Stimulated activated CD8-positive, alpha-beta memory T cell treated with anti-CD3 and anti-CD28 coated beads, Interleukin-15, amount 100 ng/mL, for 1 hour (primary cell): ENCODE data around the gene PKD1L1.
"Not testable (repeated sequence)": the region's sequence is repeated elsewhere in the genome, so short reads cannot be mapped to it uniquely, and the experiment has no call there.

Experiments used
- DNase-seq: peaks from one replicate; pipeline ENCODE4 v3.0.0-alpha.2; 2020; ENCODE audit warnings: low read depth

PKD1L1 gene

GRCh38 chr7:47763063-47763974 is 184.9 kb downstream of the PKD1L1 start:
- DNase-seq = no peak

DNA sequence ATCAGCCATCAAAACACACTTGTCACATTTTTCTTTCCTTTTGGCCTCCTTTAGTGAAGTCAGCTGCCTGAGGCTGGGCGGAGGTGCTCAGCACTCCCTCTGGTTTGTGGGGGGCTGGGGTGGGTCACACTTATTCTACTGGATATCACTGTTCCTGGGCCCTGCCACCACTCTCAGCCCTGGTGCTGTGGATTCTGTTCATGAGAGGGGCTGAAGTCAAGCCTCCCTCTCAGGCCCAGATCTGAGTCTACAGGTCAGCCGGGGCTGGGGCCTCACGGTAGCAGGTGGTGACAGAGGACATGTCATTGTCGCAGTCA is 185.6 kb downstream of the PKD1L1 start:
- DNase-seq = no peak

- DNase-seq = no peak
Observed at GRCh38 chr7:47762207-47762606, 186.1 kb downstream of the PKD1L1 start.

- DNase-seq = no peak
Observed at GRCh38 chr7:47759056-47759706, 189.1 kb downstream of the PKD1L1 start.

GRCh38 chr7:47758546-47758945 is 189.7 kb downstream of the PKD1L1 start:
- no peak for DNase-seq

GRCh38 chr7:47757921-47758411 is 190.3 kb downstream of the PKD1L1 start:
- DNase-seq = no peak

GRCh38 chr7:47756636-47757035 is 191.6 kb downstream of the PKD1L1 start:
- DNase-seq = no peak

GRCh38 chr7:47755248-47755647 is 193.0 kb downstream of the PKD1L1 start:
- no peak for DNase-seq

DNA sequence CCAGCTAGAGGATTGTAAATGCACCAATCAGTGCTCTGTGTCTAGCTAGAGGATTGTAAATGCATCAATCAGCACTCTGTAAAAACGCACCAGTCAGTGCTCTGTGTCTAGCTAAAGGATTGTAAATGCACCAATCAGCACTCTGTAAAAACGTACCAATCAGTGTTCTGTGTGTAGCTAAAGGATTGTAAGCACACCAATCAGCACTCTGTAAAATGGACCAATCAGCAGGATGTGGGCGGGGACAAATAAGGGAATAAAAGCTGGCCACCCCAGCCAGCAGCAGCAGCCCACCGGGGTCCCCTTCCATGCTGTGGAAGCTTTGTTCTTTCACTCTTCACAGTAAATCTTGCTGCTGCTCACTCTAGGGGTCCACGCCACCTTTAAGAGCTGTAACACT is 196.5 kb downstream of the PKD1L1 start:
- not testable (repeated sequence) for DNase-seq

DNA sequence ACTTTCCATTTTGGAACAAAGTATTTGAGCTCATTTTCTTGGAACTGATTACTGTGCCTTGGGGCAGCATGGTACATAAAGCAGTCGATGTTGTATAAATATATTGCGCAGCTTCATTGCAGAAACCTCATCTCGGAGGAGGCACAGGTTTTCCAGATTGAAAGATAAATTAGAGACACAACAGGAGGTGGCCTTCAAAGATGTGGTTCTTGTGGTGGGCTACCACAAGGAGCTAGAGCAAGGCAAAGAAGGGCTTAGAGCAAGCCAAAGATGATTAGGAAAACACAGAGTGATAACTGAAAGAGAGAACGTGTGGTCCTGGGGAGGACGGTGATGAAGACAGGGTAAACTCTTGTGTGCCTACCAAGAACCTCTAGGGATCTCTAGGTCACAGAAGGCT is 197.2 kb downstream of the PKD1L1 start:
- no peak for DNase-seq

- no peak for DNase-seq
Observed at GRCh38 chr7:47748041-47748440, 200.2 kb downstream of the PKD1L1 start.

- no peak for DNase-seq
Observed at GRCh38 chr7:47747160-47747559, 201.1 kb downstream of the PKD1L1 start.

DNA sequence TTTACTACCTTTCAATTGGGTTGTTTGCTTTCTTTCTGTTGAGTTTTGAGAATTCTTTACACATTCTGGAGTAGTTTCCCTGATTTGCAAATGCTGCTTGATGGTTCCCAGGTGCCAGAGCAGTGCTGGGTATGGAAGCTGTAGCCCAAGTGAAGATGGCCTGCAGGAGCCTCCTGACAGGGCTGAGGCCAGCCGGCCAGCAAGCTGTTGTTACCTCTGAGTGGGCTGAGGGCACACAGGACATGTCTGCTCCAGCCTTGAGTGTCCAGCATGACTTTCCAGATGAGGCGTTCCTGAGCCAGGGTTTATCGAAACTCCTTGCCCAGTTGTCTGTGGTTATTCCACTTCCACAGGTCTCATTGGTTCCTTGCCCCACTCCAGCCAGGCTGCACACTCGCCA is 201.8 kb downstream of the PKD1L1 start:
- no peak for DNase-seq

GRCh38 chr7:47744883-47745282 is 203.4 kb downstream of the PKD1L1 start:
- DNase-seq = no peak

DNA sequence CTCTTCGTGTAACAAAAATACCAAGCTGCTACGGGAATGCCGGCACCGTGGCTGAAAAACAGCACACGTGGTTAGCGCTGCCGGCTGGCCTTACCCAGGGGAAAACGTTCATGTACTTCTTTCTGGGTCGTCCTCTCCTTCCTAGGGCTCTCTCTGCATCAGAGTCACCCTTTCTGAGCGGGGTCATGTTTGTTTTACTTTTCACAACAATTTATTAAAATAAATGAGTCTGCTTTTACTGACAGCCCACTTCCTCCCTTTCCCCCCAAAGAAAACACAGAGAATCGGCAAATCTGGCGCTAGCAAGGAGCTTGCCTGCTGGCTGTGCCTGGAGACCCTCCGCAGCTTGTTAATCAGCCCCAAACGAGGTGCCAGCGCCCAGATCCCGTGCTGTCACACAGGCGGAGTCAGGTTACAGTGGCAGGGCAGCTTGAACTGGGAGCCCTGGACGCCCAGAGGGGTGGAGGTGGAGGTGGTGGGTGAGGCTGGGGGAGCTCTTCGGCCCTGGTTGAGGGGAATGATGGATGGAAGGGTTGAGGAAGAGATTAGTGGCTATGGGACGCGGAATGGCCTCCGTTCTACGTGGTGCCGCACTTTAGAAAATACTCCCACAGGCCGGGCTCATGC is 204.2 kb downstream of the PKD1L1 start:
- DNase-seq = no peak

DNA sequence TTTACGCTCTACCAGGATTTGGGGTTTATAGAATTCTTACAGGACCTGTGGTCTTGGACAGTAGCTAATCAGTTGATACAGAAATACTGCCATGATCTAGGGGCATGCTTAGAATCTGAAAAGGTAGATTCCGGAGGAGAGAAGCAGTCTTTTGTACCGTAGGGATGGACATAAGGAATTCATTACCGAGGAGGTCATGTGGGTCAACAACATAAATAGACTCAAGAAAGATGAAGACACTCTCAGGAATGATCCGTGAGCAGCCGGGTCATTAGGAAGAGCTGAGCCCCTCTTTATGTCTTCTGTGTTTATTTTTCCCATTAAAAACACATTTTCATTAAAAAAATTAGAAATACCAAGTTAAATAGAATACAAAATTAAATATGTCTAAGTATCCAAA is 206.3 kb downstream of the PKD1L1 start:
- DNase-seq = no peak

GRCh38 chr7:47739891-47740290 is 208.4 kb downstream of the PKD1L1 start:
- no peak for DNase-seq

DNA sequence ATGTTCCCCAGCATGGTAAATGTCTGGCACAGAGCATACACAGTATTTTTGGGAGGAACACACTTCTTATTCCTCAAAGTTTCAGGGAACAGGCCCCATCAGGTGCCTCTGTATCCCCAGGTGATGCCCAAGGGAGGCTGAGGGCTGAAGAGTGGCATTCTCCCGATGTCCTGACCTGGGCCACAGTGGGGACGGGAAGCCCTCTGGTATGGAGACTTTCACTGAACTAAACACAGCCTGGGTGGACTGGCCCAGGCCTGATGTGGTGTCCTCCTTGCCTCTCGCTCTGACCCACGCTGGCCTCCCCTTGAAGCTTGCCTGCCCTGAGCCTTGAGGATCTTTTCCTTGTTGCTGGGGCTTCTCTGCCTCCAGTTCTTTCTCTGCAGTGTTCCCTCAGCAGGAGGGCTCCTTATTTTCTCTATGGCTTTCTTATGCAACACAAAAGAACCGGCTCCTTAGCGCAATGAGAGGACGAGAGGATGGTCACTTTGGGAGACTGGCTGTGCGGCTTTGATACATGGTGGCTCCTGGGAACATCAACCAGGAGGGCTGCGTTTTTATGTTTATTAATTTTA is 208.9 kb downstream of the PKD1L1 start:
- DNase-seq = no peak

DNA sequence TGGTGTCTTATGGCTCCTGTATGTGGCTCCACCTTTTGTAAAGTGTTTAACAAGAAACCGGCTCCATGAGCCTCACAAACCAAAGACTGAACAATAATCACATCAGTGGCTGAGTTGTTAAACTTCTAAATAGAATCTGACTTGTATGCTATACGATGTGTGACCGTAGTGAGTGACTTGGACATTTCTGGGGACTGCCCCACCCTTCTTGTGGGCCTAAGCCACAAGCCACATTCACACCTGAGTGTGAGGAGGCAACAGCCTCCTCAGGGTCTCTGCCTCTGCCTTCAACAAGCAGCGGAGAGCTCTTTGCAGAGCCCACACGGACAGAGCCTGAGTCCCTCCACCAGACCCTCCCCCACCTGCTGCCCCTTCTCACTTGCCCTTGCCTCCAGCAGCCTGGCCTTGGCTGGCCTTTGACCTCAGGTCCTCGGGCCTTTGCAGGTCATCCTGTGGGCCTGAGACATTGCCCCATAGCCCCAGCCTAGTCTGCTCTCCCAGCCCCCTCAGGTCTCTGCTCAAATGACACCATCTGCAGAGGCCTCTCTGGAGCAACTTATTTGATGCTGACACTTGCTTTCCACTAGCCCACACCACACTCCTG is 209.6 kb downstream of the PKD1L1 start:
- DNase-seq = no peak

GRCh38 chr7:47737601-47738000 is 210.7 kb downstream of the PKD1L1 start:
- no peak for DNase-seq

DNA sequence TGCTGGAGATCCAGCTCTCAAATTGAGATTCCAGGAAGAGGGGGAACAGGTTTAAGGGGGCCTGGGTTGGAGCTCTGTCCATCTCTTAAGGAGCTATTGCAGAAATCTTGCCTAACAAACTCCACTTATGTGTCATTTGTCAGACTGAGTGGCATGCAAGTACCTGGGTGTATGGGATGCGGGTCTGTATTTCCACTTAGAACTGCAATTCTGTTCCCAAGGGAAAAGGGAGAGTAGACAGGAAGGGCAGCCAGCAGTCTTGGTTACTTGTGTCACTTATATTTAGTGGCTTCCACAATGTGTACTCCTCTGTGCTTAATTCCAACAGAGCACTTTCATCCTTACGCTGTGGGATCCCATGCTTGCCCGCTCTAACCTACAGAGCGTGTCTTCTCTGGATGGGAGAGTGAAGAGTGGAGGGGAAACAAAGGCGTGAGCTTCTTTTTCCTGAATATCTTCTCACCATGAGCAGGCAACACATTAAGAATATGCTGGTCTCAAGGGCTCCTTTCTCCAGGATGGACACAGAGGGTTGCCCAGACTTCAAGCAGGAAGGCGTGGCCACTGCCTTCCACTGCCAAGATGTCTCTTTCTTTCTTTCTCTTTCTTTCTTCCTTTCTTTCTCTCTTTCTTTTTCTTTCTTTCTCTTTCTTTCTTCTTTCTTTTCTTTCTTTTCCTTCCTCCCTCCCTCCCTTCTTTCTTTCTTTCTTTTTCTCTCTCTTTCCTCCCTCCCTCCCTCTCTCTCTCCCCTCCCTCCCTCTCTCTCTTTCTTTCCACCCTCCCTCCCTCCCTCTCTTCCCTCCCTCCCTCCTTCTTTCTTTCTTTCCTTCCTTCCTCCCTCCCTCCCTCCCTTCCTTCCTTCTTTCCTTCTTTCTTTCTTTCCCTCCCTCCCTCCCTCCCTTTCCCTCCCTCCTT is 212.6 kb downstream of the PKD1L1 start:
- no peak for DNase-seq
